K562 (cell line): Measurements from ENCODE around the gene TMEM204. TPM values are rescaled to one million over a fixed set of nuclear protein-coding genes. Genes with fewer than 3 reads are reported as not detected.

ENCODE experiments used
- ATAC-seq: fragments of 200-7000 bp; cut with Tn5 transposase; 3 replicates; pipeline ENCODE4 v1.9.1; 2020; ENCODE audit warnings: moderate library complexity
- BruUV-seq: library from RNA; stranded (reverse); fragments of 400-500 nt; replicated peaks from 2 replicates; lab custom pipeline; 2021; lab: Mats Ljungman, UMichigan
- CTCF ChIA-PET: fragments of 300-600 bp; formaldehyde crosslinking; extraction: SDS; loops from one replicate; lab custom pipeline; 2021; ENCODE audit warnings: low intra/inter-chr PET ratio; lab: Yijun Ruan, JAX
- POLR2A ChIA-PET: fragments of 300-600, 350-650 bp; sonication (Branson Sonifier 250); formaldehyde crosslinking; extraction: SDS; loops from one replicate; lab custom pipeline; 2021; ENCODE audit warnings: antibody characterized with exemption, inconsistent platforms; lab: Yijun Ruan, JAX
- DNase-seq, 4 experiments: peaks; one replicate each; pipeline versions ENCODE4 v3.0.0 to v3.0.0-alpha.2; 2011 to 2018; ENCODE audit warnings: low spot score in 3 of 4, mixed read lengths in 3 of 4; ENCODE audit errors: extremely low read depth in 1 of 4
- FAIRE-seq: peaks from 2 replicates; lab custom pipeline; 2011; peaks lifted over from hg19 to GRCh38; lab: Jason Lieb, UNC
- H2AFZ ChIP-seq: 2 replicates; pipeline ENCODE4 v1.6.0; 2011; ENCODE audit warnings: low read depth, low read length, control low read depth, inconsistent platforms
- H3K27ac ChIP-seq: fragments of 200-600 bp; 3 replicates; pipeline ENCODE4 v1.8.0; 2011; ENCODE audit warnings: low read depth, mild to moderate bottlenecking, control low read depth, inconsistent platforms, low read length, moderate library complexity, mixed read lengths; ENCODE audit errors: extremely low read depth
- H3K27me3 ChIP-seq, 2 experiments: fragments of 300-600 bp in 1 of 2; 2 replicates in 1 of 2; 3 replicates in 1 of 2; pipeline versions ENCODE4 v1.6.0 to v1.8.0; 2011; ENCODE audit warnings: inconsistent platforms in 2 of 2, low read length in 2 of 2, mild to moderate bottlenecking in 1 of 2, mixed read lengths in 1 of 2, moderate library complexity in 1 of 2; ENCODE audit not compliant: control insufficient read depth in 2 of 2, insufficient read depth in 2 of 2
- H3K36me3 ChIP-seq: fragments of 300-600 bp; 3 replicates; pipeline ENCODE4 v1.8.0; 2011; ENCODE audit warnings: mild to moderate bottlenecking, low read length, inconsistent platforms; ENCODE audit not compliant: control insufficient read depth, insufficient read depth
- H3K4me1 ChIP-seq, 2 experiments: fragments of 200-600 bp in 1 of 2; replicated peaks in 1 of 2; 2 replicates in 1 of 2; 3 replicates in 1 of 2; pipeline versions ENCODE4 v1.5.1 to v1.8.0; 2011; ENCODE audit warnings: inconsistent platforms in 2 of 2, low read length in 2 of 2, mild to moderate bottlenecking in 1 of 2, mixed read lengths in 1 of 2, moderate library complexity in 1 of 2; ENCODE audit not compliant: control insufficient read depth in 2 of 2, insufficient read depth in 2 of 2
- H3K4me2 ChIP-seq: 2 replicates; pipeline ENCODE4 v1.6.1; 2011; ENCODE audit warnings: low read length, control low read depth, inconsistent platforms, mixed read lengths; ENCODE audit not compliant: insufficient read depth
- H3K4me3 ChIP-seq: fragments of 200-600 bp; sonication (generic), shearing (Covaris generic); 2 replicates; pipeline ENCODE4 v1.5.1; 2016; ENCODE audit warnings: control low read depth, inconsistent platforms
- H3K79me2 ChIP-seq: fragments of 200-600 bp; 3 replicates; pipeline ENCODE4 v1.8.0; 2011; ENCODE audit warnings: low read length, inconsistent platforms; ENCODE audit not compliant: control insufficient read depth, insufficient read depth
- H3K9ac ChIP-seq, 2 experiments: 2 replicates each; pipeline versions ENCODE4 v1.6.0 to v1.6.1; 2011; ENCODE audit warnings: low read depth in 2 of 2, low read length in 2 of 2, control low read depth in 1 of 2, inconsistent platforms in 1 of 2, mild to moderate bottlenecking in 1 of 2, mixed read lengths in 1 of 2; ENCODE audit not compliant: insufficient read depth in 1 of 2
- H3K9me1 ChIP-seq: one replicate; pipeline ENCODE4 v1.6.0; 2011; ENCODE audit warnings: inconsistent platforms, mild to moderate bottlenecking, low read length, moderate library complexity; ENCODE audit not compliant: control insufficient read depth, insufficient read depth
- H3K9me3 ChIP-seq: replicated peaks from 2 replicates; pipeline ENCODE4 v1.5.1; 2011; ENCODE audit warnings: low read depth, low read length, inconsistent platforms; ENCODE audit not compliant: control insufficient read depth, insufficient read depth
- H4K20me1 ChIP-seq: replicated peaks from 2 replicates; pipeline ENCODE4 v1.6.1; 2011; ENCODE audit warnings: low read length, inconsistent platforms, mixed read lengths; ENCODE audit not compliant: control insufficient read depth, insufficient read depth
- ARID4B ChIP-seq: sonication (generic); formaldehyde crosslinking; IDR thresholded peaks from 2 replicates; pipeline ENCODE4 v1.8.0; 2022; ENCODE audit warnings: mild to moderate bottlenecking, missing genetic modification reagents
- E2F8 ChIP-seq: fragments of 450-650 bp; IDR thresholded peaks from 2 replicates; pipeline ENCODE4 v1.7.1; 2018; ENCODE audit warnings: mild to moderate bottlenecking, low read depth; ENCODE audit not compliant: partially characterized antibody
- ETS2 ChIP-seq: IDR thresholded peaks from 2 replicates; pipeline ENCODE4 v1.6.1; 2016; ENCODE audit warnings: borderline replicate concordance, missing genetic modification characterization, mild to moderate bottlenecking, moderate library complexity, missing compliant biosample characterization; ENCODE audit not compliant: poor library complexity, severe bottlenecking
- KLF10 ChIP-seq: fragments of 250-450 bp; sonication (Bioruptor Pico); IDR thresholded peaks from 2 replicates; pipeline ENCODE4 v1.6.1; 2021; ENCODE audit warnings: matching md5 sums
- MAFG ChIP-seq: fragments of 450-650 bp; conservative IDR thresholded peaks from 2 replicates; pipeline ENCODE4 v1.6.1; 2016; ENCODE audit warnings: missing genetic modification characterization, missing compliant biosample characterization
- POLR2H ChIP-seq: IDR thresholded peaks from 2 replicates; pipeline ENCODE4 v1.6.1; 2016; ENCODE audit warnings: missing genetic modification characterization, low read depth, mild to moderate bottlenecking, control low read depth, missing compliant biosample characterization, moderate library complexity
- SRSF7 ChIP-seq: fragments of 200-400 bp; formaldehyde crosslinking; optimal IDR thresholded peaks from 2 replicates; pipeline ENCODE3; 2017; ENCODE audit warnings: mild to moderate bottlenecking, low read depth, low read length
- ZNF324 ChIP-seq: fragments of 250-450 bp; sonication (Bioruptor Pico); IDR thresholded peaks from 2 replicates; pipeline ENCODE4 v1.4.0; 2020; ENCODE audit warnings: mild to moderate bottlenecking
- ZNF695 ChIP-seq: fragments of 450-650 bp; formaldehyde crosslinking; IDR thresholded peaks from 2 replicates; pipeline ENCODE4 v1.4.0; 2020; ENCODE audit warnings: mild to moderate bottlenecking, moderate library complexity
- WGBS: fragments of 100-300 bp; shearing (Covaris generic); methylation state at CpG from one replicate; pipeline ENCODE4 v1.1.6; 2016; ENCODE audit warnings: low coverage, mixed read lengths; ENCODE audit not compliant: insufficient coverage; ENCODE audit errors: missing lambda C conversion rate; 5-methylcytosine and 5-hydroxymethylcytosine counted together
- in situ Hi-C: fragments of 300-500 bp; cut with MboI; formaldehyde crosslinking; loops from 4 replicates; pipeline ENCODE4 v1.15.0; 2018; ENCODE audit warnings: inconsistent platforms, mixed read lengths
- intact Hi-C: fragments of 100-400 bp; cut with micrococcal nuclease; formaldehyde crosslinking; loops from 2 replicates; pipeline ENCODE4 v1.14.2; 2022
- polyA plus RNA-seq, 8 experiments: library from polyadenylated mRNA; depleted of rRNA in 4 of 8; stranded (reverse) in 5 of 8; unstranded in 3 of 8; fragments of >200 nt; fragmentation: Nextera tagmentation in 2 of 8; fragmentation: Illumina TruSeq in 1 of 8; extraction: Ambion mirVana in 2 of 8; extraction: Trizol in 1 of 8; gene quantifications; 2 replicates each; pipeline versions ENCODE4 v1.2.1 to v1.2.3, GENCODE V29; 2011 to 2014; ENCODE audit warnings: inconsistent platforms in 1 of 8, missing spikeins in 1 of 8
- total RNA-seq, 7 experiments: library from RNA; depleted of rRNA in 6 of 7; stranded (reverse); fragments of >200 nt in 6 of 7; fragmentation: Illumina TruSeq in 2 of 7; extraction: Trizol in 2 of 7; gene quantifications; 2 replicates each; pipeline versions ENCODE4 v1.2.1 to v1.2.3, GENCODE V29; 2011 to 2021; ENCODE audit warnings: low replicate concordance in 1 of 7
- TF ChIP-seq, protein P1 (sequence below): fragments of 200-800 bp; sonication (Bioruptor generic); IDR thresholded peaks from 2 replicates; pipeline ENCODE4 v1.6.1; 2016; ENCODE audit warnings: missing genetic modification characterization, missing compliant biosample characterization

TMEM204 gene
- total and polyA plus RNA-seq, 9 of the 15 experiments (the other 6 are each of a cell fraction or from before 2014, with no cell fraction given): 0.04 to 0.18 TPM; not detected in 7

DNA sequence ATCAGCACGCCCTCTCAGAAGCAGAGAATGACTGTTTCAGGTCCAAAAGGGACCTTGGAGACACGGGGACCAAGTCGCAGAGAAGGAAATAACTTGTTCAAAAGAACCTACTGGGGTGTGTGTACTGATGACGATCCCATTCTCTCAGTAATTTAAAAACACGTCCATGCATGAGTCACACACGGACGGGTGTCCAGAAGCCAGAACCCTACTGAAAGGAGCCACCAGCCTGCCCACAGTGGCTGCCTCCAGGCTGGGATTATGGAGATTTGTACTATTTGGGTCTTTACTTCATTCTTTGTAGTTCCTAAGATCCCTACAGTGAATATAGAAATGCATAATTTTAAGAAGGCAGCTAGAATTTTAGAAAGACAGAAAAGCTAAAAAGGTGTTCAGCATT, 27.8 kb downstream of the TMEM204 start:
- intact Hi-C loops: no loop called here
- Histone ChIP-seq H2AFZ (no peak overlapping the region), H3K4me1 (peaks cover 0 to 6% of the 10 kb centered on the region in 2 experiments; a peak in 1 of 5 replicates), H3K4me3 (no peak overlapping the region), H3K9ac (no peak overlapping the region), H3K9me3 (no peaks in the 10 kb centered on the region), H3K27me3 (no peaks in the 10 kb centered on the region), H3K4me2 (no peak overlapping the region), H3K79me2 (no peaks in the 10 kb centered on the region), H3K27ac (no peak overlapping the region), H3K9me1 (no peaks in the 10 kb centered on the region), H3K36me3 (no peaks in the 10 kb centered on the region), H4K20me1 (no peaks in the 10 kb centered on the region)
- ChIA-PET POLR2A (interaction anchor here (1.2 kb wide), 1 partner anchor 12 kb away, joined by 3 read pairs; no protein-coding TSS in a partner anchor), CTCF (no interaction called here)
- DNase-seq (no peak), ATAC-seq (no peak), FAIRE-seq (no peak)
- 23% methylated on average over 7 of the region's 7 CpGs for WGBS
- in situ Hi-C loops: no loop called here
- no TSS peak for BruUV-seq
- TF ChIP-seq MAFG (tag) (no peak), SRSF7 (no peak), ETS2 (tag) (no peak), POLR2H (no peak), KLF10 (CRISPR knock-in tag) (no peak), ZNF324 (CRISPR knock-in tag) (no peak), ARID4B (CRISPR knock-in tag) (no peak), ZNF695 (CRISPR knock-in tag) (no peak), E2F8 (no peak)
- TF ChIP-seq, protein P1, sequence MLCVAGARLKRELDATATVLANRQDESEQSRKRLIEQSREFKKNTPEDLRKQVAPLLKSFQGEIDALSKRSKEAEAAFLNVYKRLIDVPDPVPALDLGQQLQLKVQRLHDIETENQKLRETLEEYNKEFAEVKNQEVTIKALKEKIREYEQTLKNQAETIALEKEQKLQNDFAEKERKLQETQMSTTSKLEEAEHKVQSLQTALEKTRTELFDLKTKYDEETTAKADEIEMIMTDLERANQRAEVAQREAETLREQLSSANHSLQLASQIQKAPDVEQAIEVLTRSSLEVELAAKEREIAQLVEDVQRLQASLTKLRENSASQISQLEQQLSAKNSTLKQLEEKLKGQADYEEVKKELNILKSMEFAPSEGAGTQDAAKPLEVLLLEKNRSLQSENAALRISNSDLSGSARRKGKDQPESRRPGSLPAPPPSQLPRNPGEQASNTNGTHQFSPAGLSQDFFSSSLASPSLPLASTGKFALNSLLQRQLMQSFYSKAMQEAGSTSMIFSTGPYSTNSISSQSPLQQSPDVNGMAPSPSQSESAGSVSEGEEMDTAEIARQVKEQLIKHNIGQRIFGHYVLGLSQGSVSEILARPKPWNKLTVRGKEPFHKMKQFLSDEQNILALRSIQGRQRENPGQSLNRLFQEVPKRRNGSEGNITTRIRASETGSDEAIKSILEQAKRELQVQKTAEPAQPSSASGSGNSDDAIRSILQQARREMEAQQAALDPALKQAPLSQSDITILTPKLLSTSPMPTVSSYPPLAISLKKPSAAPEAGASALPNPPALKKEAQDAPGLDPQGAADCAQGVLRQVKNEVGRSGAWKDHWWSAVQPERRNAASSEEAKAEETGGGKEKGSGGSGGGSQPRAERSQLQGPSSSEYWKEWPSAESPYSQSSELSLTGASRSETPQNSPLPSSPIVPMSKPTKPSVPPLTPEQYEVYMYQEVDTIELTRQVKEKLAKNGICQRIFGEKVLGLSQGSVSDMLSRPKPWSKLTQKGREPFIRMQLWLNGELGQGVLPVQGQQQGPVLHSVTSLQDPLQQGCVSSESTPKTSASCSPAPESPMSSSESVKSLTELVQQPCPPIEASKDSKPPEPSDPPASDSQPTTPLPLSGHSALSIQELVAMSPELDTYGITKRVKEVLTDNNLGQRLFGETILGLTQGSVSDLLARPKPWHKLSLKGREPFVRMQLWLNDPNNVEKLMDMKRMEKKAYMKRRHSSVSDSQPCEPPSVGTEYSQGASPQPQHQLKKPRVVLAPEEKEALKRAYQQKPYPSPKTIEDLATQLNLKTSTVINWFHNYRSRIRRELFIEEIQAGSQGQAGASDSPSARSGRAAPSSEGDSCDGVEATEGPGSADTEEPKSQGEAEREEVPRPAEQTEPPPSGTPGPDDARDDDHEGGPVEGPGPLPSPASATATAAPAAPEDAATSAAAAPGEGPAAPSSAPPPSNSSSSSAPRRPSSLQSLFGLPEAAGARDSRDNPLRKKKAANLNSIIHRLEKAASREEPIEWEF (CRISPR knock-in tag): no peak
